Ascending aorta (tissue), 2 donors: ENCODE data around the gene ZNF593. TPM values are rescaled to one million over a fixed set of nuclear protein-coding genes. Genes with fewer than 3 reads are reported as not detected.

Source experiments
- DNase-seq, 2 donors: peaks; one replicate each; pipeline ENCODE4 v3.0.0-alpha.2; 2019; ENCODE audit warnings: low spot score in 2 of 2
- H3K27ac ChIP-seq, 2 donors: fragments of 200-600 bp; sonication (generic); one replicate each; pipeline ENCODE4 v1.5.1; 2016 to 2017; ENCODE audit warnings: mild to moderate bottlenecking in 1 of 2
- H3K27me3 ChIP-seq: fragments of 200-600 bp; sonication (generic); one replicate; pipeline ENCODE4 v1.5.1; 2017
- H3K36me3 ChIP-seq, 2 donors: fragments of 200-600 bp; sonication (generic); one replicate each; pipeline ENCODE4 v1.5.1; 2016
- H3K4me1 ChIP-seq, 2 donors: fragments of 200-600 bp; sonication (generic); one replicate each; pipeline ENCODE4 v1.5.1; 2016 to 2017; ENCODE audit warnings: mild to moderate bottlenecking in 1 of 2
- H3K4me3 ChIP-seq, 2 donors: fragments of 200-600 bp; sonication (generic); one replicate each; pipeline ENCODE4 v1.5.1; 2016 to 2017; ENCODE audit warnings: mild to moderate bottlenecking in 1 of 2
- H3K9me3 ChIP-seq, 2 donors: fragments of 200-600 bp; sonication (generic); one replicate each; pipeline ENCODE4 v1.5.1; 2016
- CTCF ChIP-seq, 3 experiments: fragments of 200-600 bp in 2 of 3; fragments of 450-650 bp in 1 of 3; sonication (generic) in 2 of 3; IDR thresholded peaks; one replicate each; pipeline ENCODE4 v1.5.1; 2016 to 2019; ENCODE audit warnings: antibody characterized with exemption in 3 of 3, mild to moderate bottlenecking in 1 of 3, moderate library complexity in 1 of 3
- intact Hi-C: fragments of 100-400 bp; cut with DNase I; formaldehyde crosslinking; loops from one replicate; pipeline ENCODE4 v1.15.1; 2023
- total RNA-seq: library from RNA; depleted of rRNA; stranded (reverse); fragments of >200 nt; gene quantifications from one replicate; pipeline ENCODE4 v1.1.0, GENCODE V29; 2016

The ZNF593 gene
- total RNA-seq, 1 donor from 2014 or later, result 90.0 TPM

- peak overlapping the region in 1 of 2 donors; percentile 32 for H3K4me3 ChIP-seq
- intact Hi-C loops, result loop anchor here (5.0 to 10.0 kb wide), 3 partner anchors 122 to 1517 kb away; partner anchors contain the start of genes DHDDS and SRRM1
- H3K4me1 ChIP-seq, result peaks cover 6 to 8% of the 10 kb centered on the region in 2 donors
- TF ChIP-seq CTCF (IDR thresholded peaks at IDR 0.05), result no peak
- H3K36me3 ChIP-seq, result no peaks in the 10 kb centered on the region
- no peaks in the 10 kb centered on the region for H3K27me3 ChIP-seq
- no peak overlapping the region for H3K27ac ChIP-seq
- no peak for DNase-seq
- H3K9me3 ChIP-seq, result no peaks in the 10 kb centered on the region
Measured at GRCh38 chr1:26159743-26160039, 10.0 kb upstream of the ZNF593 start.

GRCh38 chr1:26160527-26161414, 8.9 kb upstream of the ZNF593 start:
- peak overlapping the region in 1 of 2 donors; percentile 7 for H3K27ac ChIP-seq
- intact Hi-C loops, result loop anchor here (5.0 to 10.0 kb wide), 3 partner anchors 123 to 1518 kb away; partner anchors contain the start of genes DHDDS and SRRM1
- TF ChIP-seq CTCF (IDR thresholded peaks at IDR 0.05), result no peak

GRCh38 chr1:26161415-26162219, 8.1 kb upstream of the ZNF593 start:
- peak overlapping the region in 1 of 2 donors; percentile 2 for H3K27ac ChIP-seq
- no peaks in the 10 kb centered on the region for H3K27me3 ChIP-seq
- peak overlapping the region; percentile 59 to 76 for H3K4me3 ChIP-seq
- intact Hi-C loops, result loop anchor here (5.0 to 10.0 kb wide), 3 partner anchors 124 to 1519 kb away; partner anchors contain the start of genes DHDDS and SRRM1
- no peaks in the 10 kb centered on the region for H3K9me3 ChIP-seq
- no peaks in the 10 kb centered on the region for H3K36me3 ChIP-seq
- H3K4me1 ChIP-seq, result peaks cover 6 to 8% of the 10 kb centered on the region in 2 donors
- DNase-seq, result peak in 1 of 2 donors; percentile 77
- TF ChIP-seq CTCF (IDR thresholded peaks at IDR 0.05), result peak in 1 of 3 experiments; percentile 20

More at GRCh38 chr1:26160527-26161414, 8.9 kb upstream of the ZNF593 start:
- no peak for DNase-seq
- Histone ChIP-seq H3K36me3 (no peaks in the 10 kb centered on the region), H3K4me1 (peaks cover 6 to 8% of the 10 kb centered on the region in 2 donors), H3K27me3 (no peaks in the 10 kb centered on the region), H3K9me3 (no peaks in the 10 kb centered on the region), H3K4me3 (peak overlapping the region; percentile 59 to 76)

GRCh38 chr1:26162220-26162709, 7.4 kb upstream of the ZNF593 start:
- TF ChIP-seq CTCF (IDR thresholded peaks at IDR 0.05), result no peak
- intact Hi-C loops, result loop anchor here (5.0 to 10.0 kb wide), 3 partner anchors 125 to 1520 kb away; partner anchors contain the start of genes DHDDS and SRRM1

GRCh38 chr1:26163684-26164035, 6.0 kb upstream of the ZNF593 start:
- no peaks in the 10 kb centered on the region for H3K9me3 ChIP-seq

More at GRCh38 chr1:26162220-26162709, 7.4 kb upstream of the ZNF593 start:
- H3K36me3 ChIP-seq, result no peaks in the 10 kb centered on the region
- no peaks in the 10 kb centered on the region for H3K27me3 ChIP-seq
- no peak overlapping the region for H3K27ac ChIP-seq
- H3K4me3 ChIP-seq, result peak overlapping the region; percentile 59 to 76
- H3K4me1 ChIP-seq, result peaks cover 6 to 8% of the 10 kb centered on the region in 2 donors
- no peaks in the 10 kb centered on the region for H3K9me3 ChIP-seq
- DNase-seq, result no peak

More at GRCh38 chr1:26163684-26164035, 6.0 kb upstream of the ZNF593 start:
- H3K27ac ChIP-seq, result no peak overlapping the region
- no peak for TF ChIP-seq CTCF (IDR thresholded peaks at IDR 0.05)
- H3K4me1 ChIP-seq, result peaks cover 6 to 8% of the 10 kb centered on the region in 2 donors
- H3K36me3 ChIP-seq, result no peaks in the 10 kb centered on the region
- no peaks in the 10 kb centered on the region for H3K27me3 ChIP-seq
- peak overlapping the region; percentile 63 to 64 for H3K4me3 ChIP-seq
- intact Hi-C loops, result loop anchor here (1.0 to 10.0 kb wide), 5 partner anchors 52 to 1521 kb away; partner anchors contain the start of genes DHDDS, PDIK1L and SRRM1
- no peak for DNase-seq
